Measurements from ENCODE around the gene SYNRG. TPM values are rescaled to one million over a fixed set of nuclear protein-coding genes. Genes with fewer than 3 reads are reported as not detected.
A peak's percentile ranks its signal among the peaks of the same experiment; 100 is the strongest.

Gene SYNRG
- total RNA-seq, 1 donor, result 46.7 TPM

- Histone ChIP-seq H3K4me1 (ENCODE audit: insufficient read depth, low read length) (no peaks in the 10 kb centered on the region), H3K4me3 (ENCODE audit: low read length) (no peak overlapping the region), H3K9me3 (ENCODE audit: low read depth, low read length) (no peaks in the 10 kb centered on the region), H3K27me3 (ENCODE audit: insufficient read depth, low read length) (no peaks in the 10 kb centered on the region)
These were observed 103.9 kb downstream of the SYNRG start for GRCh38 chr17:37505333-37505732.

GRCh38 chr17:37503148-37503547, 106.1 kb downstream of the SYNRG start:
- Histone ChIP-seq H3K27me3 (ENCODE audit: insufficient read depth, low read length) (no peaks in the 10 kb centered on the region), H3K9me3 (ENCODE audit: low read depth, low read length) (no peaks in the 10 kb centered on the region), H3K4me3 (ENCODE audit: low read length) (no peak overlapping the region), H3K4me1 (ENCODE audit: insufficient read depth, low read length) (no peaks in the 10 kb centered on the region)

- Histone ChIP-seq H3K4me3 (ENCODE audit: low read length) (no peak overlapping the region), H3K9me3 (ENCODE audit: low read depth, low read length) (no peaks in the 10 kb centered on the region), H3K27me3 (ENCODE audit: insufficient read depth, low read length) (no peaks in the 10 kb centered on the region), H3K4me1 (ENCODE audit: insufficient read depth, low read length) (no peaks in the 10 kb centered on the region)
These were observed 106.9 kb downstream of the SYNRG start for GRCh38 chr17:37502009-37502936.

- Histone ChIP-seq H3K9me3 (ENCODE audit: low read depth, low read length) (no peaks in the 10 kb centered on the region), H3K4me3 (ENCODE audit: low read length) (no peak overlapping the region), H3K27me3 (ENCODE audit: insufficient read depth, low read length) (no peaks in the 10 kb centered on the region), H3K4me1 (ENCODE audit: insufficient read depth, low read length) (no peaks in the 10 kb centered on the region)
These were observed 108.8 kb downstream of the SYNRG start for GRCh38 chr17:37500378-37500777.

- Histone ChIP-seq H3K27me3 (ENCODE audit: insufficient read depth, low read length) (peaks cover 6% of the 10 kb centered on the region), H3K4me1 (ENCODE audit: insufficient read depth, low read length) (peaks cover 13% of the 10 kb centered on the region), H3K9me3 (ENCODE audit: low read depth, low read length) (no peaks in the 10 kb centered on the region)
These were observed 114.2 kb downstream of the SYNRG start for GRCh38 chr17:37494971-37495370.

GRCh38 chr17:37494401-37494831, 114.8 kb downstream of the SYNRG start:
- Histone ChIP-seq H3K27me3 (ENCODE audit: insufficient read depth, low read length) (peaks cover 6% of the 10 kb centered on the region), H3K4me1 (ENCODE audit: insufficient read depth, low read length) (peaks cover 14% of the 10 kb centered on the region), H3K9me3 (ENCODE audit: low read depth, low read length) (no peaks in the 10 kb centered on the region), H3K4me3 (ENCODE audit: low read length) (no peak overlapping the region)

More at GRCh38 chr17:37494971-37495370, 114.2 kb downstream of the SYNRG start:
- no peak overlapping the region for H3K4me3 ChIP-seq (ENCODE audit: low read length)

GRCh38 chr17:37493249-37494027, 115.8 kb downstream of the SYNRG start:
- Histone ChIP-seq H3K4me1 (ENCODE audit: insufficient read depth, low read length) (peaks cover 24% of the 10 kb centered on the region), H3K9me3 (ENCODE audit: low read depth, low read length) (no peaks in the 10 kb centered on the region), H3K27me3 (ENCODE audit: insufficient read depth, low read length) (peaks cover 8% of the 10 kb centered on the region), H3K4me3 (ENCODE audit: low read length) (no peak overlapping the region)

GRCh38 chr17:37492167-37492566, 117.1 kb downstream of the SYNRG start:
- peaks cover 8% of the 10 kb centered on the region for H3K27me3 ChIP-seq (ENCODE audit: insufficient read depth, low read length)
- H3K4me3 ChIP-seq (ENCODE audit: low read length), result no peak overlapping the region
- H3K4me1 ChIP-seq (ENCODE audit: insufficient read depth, low read length), result peaks cover 29% of the 10 kb centered on the region
- H3K9me3 ChIP-seq (ENCODE audit: low read depth, low read length), result no peaks in the 10 kb centered on the region

- H3K27me3 ChIP-seq (ENCODE audit: insufficient read depth, low read length), result peaks cover 8% of the 10 kb centered on the region
- peaks cover 29% of the 10 kb centered on the region for H3K4me1 ChIP-seq (ENCODE audit: insufficient read depth, low read length)
- H3K4me3 ChIP-seq (ENCODE audit: low read length), result peak overlapping the region; percentile 32
- no peaks in the 10 kb centered on the region for H3K9me3 ChIP-seq (ENCODE audit: low read depth, low read length)
These were observed 118.3 kb downstream of the SYNRG start for GRCh38 chr17:37490638-37491614.

GRCh38 chr17:37490022-37490587, 119.1 kb downstream of the SYNRG start:
- peaks cover 29% of the 10 kb centered on the region for H3K4me1 ChIP-seq (ENCODE audit: insufficient read depth, low read length)
- no peaks in the 10 kb centered on the region for H3K9me3 ChIP-seq (ENCODE audit: low read depth, low read length)
- peaks cover 8% of the 10 kb centered on the region for H3K27me3 ChIP-seq (ENCODE audit: insufficient read depth, low read length)
- H3K4me3 ChIP-seq (ENCODE audit: low read length), result peak overlapping the region; percentile 32

- Histone ChIP-seq H3K9me3 (ENCODE audit: low read depth, low read length) (no peaks in the 10 kb centered on the region), H3K27me3 (ENCODE audit: insufficient read depth, low read length) (peaks cover 8% of the 10 kb centered on the region), H3K4me3 (ENCODE audit: low read length) (peak within 1 kb of the TSS; percentile 52), H3K4me1 (ENCODE audit: insufficient read depth, low read length) (peaks cover 29% of the 10 kb centered on the region)
These were observed 119.8 kb downstream of the SYNRG start, which contains the start of gene DUSP14 for GRCh38 chr17:37489197-37490001. Gene DUSP14, plus strand, starts transcription at chr17:37489891. Its CDS starts 22,382 bp downstream, at chr17:37512273.

- H3K27me3 ChIP-seq (ENCODE audit: insufficient read depth, low read length), result peaks cover 8% of the 10 kb centered on the region
- peak overlapping the region; percentile 52 for H3K4me3 ChIP-seq (ENCODE audit: low read length)
- peaks cover 29% of the 10 kb centered on the region for H3K4me1 ChIP-seq (ENCODE audit: insufficient read depth, low read length)
- no peaks in the 10 kb centered on the region for H3K9me3 ChIP-seq (ENCODE audit: low read depth, low read length)
These were observed 120.5 kb downstream of the SYNRG start for GRCh38 chr17:37488607-37489196.

GRCh38 chr17:37488009-37488604, 121.1 kb downstream of the SYNRG start:
- Histone ChIP-seq H3K4me3 (ENCODE audit: low read length) (no peak overlapping the region), H3K4me1 (ENCODE audit: insufficient read depth, low read length) (peaks cover 29% of the 10 kb centered on the region), H3K27me3 (ENCODE audit: insufficient read depth, low read length) (peaks cover 8% of the 10 kb centered on the region), H3K9me3 (ENCODE audit: low read depth, low read length) (no peaks in the 10 kb centered on the region)

Measured in mononuclear cell (primary cell).